IMR-90 (cell line): ENCODE results near the gene EVA1C.

Source experiments
- CTCF ChIP-seq: conservative IDR thresholded peaks from 2 replicates; pipeline ENCODE4 v1.5.1; 2012; ENCODE audit warnings: mild to moderate bottlenecking, low read depth, low read length, improper control_type of control experiment
- USF2 ChIP-seq: fragments of 150-350 bp; IDR thresholded peaks from 2 replicates; pipeline ENCODE4 v1.6.1; 2017; ENCODE audit warnings: mild to moderate bottlenecking, antibody characterized with exemption, low read length, low read depth

- TF ChIP-seq CTCF (no peak), USF2 (no peak)
Observed at GRCh38 chr21:32452641-32453040, 40.1 kb downstream of the EVA1C start.
